GM13977 (cell line): ENCODE data around the gene PROSER1.

Experiments
- DNase-seq: peaks from one replicate; pipeline ENCODE4 v3.0.0; 2012; ENCODE audit warnings: low spot score
- CTCF ChIP-seq: IDR thresholded peaks from 2 replicates; pipeline ENCODE4 v1.5.1; 2012; ENCODE audit warnings: mild to moderate bottlenecking, control low read depth; ENCODE audit not compliant: insufficient read depth; ENCODE audit errors: extremely low read depth, missing control alignments
- in situ Hi-C: fragments of 300-500 bp; cut with MboI; formaldehyde crosslinking; loops from one replicate; pipeline ENCODE4 v1.12.0; 2022; ENCODE audit warnings: low sequenced_read_pairs, low pct_unique_long_range_greater_than_20kb, mixed read lengths, inconsistent platforms; ENCODE audit not compliant: unreplicated experiment

PROSER1 gene

GRCh38 chr13:38990693-38991092, 47.2 kb downstream of the PROSER1 start, which contains the start of gene STOML3:
TSS of gene STOML3 (minus strand) at chr13:38990831. CDS start at chr13:38990721, 110 bp downstream.
- TF ChIP-seq CTCF: no peak
- in situ Hi-C loops: no loop called here
- DNase-seq: no peak

GRCh38 chr13:38981096-38981495, 56.8 kb downstream of the PROSER1 start:
- DNase-seq: no peak
- no peak for TF ChIP-seq CTCF
- in situ Hi-C loops: no loop called here

DNA sequence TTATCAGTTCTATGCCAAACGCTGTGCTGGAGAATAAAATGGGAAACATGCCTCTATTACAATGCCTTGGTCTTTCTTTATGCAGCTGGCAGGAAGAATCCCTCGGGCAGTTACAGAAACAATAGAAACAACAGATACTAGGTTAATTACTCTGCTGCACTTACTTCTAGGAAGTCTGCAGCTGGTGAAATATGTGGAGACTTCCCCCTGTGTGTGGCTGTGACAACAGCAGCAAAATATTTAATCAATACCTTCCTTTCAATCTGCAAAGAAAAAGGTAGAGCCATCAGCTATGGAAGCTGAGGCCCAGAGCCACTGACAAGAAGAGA, 57.2 kb downstream of the PROSER1 start:
- in situ Hi-C loops: no loop called here
- DNase-seq: no peak
- TF ChIP-seq CTCF: no peak

DNA sequence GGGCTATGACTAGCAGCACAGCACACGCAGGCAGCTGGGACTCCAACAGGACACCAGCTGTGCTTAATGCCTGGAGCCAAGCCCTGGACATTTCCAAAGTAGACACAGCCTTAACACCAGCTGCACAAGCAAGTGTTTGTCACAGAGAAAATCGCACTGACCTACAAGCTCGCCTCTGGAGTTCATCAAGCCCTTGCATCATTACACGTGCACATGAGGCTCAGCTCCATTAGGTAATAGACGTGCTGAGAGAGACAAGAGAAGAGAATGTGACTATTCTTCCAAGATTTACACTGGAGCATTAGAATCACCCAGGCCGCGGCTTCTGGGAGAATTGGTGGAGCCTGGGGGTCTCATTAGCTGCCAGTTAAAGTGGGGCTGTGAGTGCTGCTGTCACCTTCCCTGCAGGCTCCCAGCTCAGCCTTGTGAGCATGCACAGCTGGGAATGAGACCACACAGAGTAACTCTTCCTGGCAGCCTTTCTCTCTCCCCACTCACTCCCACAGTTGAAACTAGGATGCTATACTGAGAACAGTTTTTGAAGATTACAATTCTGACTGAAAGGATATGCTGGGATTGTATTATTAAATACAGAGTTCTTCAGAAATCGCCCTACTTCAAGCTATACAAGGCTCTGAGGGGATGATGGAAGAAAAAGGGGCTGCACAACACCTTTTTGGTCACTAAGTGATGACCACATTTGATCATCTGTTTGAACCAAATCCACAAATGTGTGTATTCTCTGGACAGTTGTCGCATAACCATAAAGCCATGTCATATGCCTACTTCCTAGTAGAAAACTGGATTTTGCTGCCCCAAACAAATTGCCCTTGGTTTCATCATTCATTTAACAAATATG, 57.8 kb downstream of the PROSER1 start:
- no peak for DNase-seq
- in situ Hi-C loops: no loop called here
- no peak for TF ChIP-seq CTCF

GRCh38 chr13:38970380-38971051, 67.4 kb downstream of the PROSER1 start:
- peak; percentile 24 for TF ChIP-seq CTCF
- in situ Hi-C loops: no loop called here
- no peak for DNase-seq

GRCh38 chr13:38969187-38969586, 68.7 kb downstream of the PROSER1 start:
- no peak for DNase-seq
- TF ChIP-seq CTCF: no peak
- in situ Hi-C loops: no loop called here
